Measurements from ENCODE around the gene MPRIP.

Gene MPRIP

DNA sequence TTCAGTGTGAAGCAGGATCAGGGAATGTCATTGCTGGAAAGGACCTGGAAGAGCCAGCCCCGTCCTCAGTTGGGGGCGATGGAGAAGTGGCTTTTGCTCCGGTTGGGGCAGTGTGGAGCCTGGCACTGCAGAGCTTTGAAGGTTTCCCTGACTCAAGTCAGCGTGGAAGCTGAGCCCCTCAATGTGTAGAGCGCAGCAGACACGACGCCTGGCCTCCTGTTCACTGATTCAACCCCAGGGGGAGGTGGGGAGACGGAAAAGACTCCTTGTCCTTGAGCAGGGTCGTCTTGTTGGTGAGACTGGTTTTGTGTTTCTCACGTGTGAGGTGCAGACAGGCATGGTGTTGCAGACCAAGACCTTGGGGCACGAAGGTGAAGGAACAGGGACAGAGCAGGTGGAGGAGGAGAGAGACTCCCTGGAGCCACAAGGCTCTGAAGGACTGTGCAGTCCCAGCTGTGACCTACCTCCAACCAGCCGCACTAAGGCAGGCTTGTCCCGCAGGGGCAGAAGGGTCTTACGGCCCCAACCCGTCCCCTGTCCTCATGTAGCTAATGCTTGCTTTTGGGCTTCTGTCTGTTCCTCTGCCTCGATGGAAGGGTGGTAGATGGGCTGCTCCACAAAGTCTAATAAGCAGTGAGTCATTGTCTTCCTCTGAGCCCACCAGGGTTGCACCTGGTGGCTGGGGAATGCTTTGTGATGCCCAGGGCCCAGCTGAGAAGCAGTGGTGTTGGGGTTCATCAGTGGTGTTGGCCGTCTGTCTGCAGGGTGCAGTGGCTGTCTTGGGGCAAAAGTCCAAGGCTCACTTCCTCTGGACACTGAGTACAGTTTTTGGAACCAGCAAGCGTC lies 47.8 kb downstream of the MPRIP start:
- no peak for DNase-seq

DNA sequence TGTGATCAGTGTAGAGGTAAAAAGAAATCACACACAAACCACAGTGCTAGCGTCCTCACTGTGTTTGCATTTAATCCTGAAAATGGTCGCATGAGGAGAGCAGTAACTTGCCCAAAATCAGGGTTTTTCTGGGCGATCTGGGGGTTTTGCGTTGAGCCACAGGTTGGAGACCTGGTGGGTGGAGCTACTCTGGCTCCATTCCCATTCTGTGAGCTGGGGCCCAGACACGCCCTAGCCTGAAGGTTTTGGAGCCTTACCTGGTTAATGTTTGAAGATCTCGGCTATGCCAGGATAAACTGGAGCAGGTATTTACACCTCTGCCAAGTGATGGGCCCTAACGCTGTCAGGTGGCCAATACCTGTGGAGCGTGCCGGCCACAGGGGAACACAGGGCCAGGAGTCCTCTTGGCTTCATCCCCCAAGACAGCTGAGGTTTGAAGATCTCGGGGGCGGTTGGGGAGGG lies 48.4 kb downstream of the MPRIP start:
- DNase-seq = no peak

DNA sequence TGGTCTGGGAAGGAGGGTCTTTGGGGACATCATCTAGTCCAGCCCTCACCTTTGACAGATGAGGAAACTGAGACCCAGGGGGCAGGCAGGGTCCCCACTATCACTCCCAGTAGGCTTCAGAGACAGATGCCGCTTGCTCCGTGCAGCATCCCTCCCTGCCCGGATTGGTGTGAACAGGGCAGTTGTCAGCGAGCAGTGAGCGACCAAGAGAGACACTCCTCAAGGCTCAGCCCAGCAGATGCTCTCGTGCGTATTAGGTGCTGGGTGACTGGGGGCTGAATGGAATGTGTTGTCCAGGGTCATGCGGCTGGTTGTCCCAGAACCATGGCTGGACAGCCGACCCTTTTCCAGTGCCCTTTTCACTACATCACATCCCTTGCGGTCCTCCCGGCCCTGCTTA lies 49.0 kb downstream of the MPRIP start:
- no peak for DNase-seq

DNA sequence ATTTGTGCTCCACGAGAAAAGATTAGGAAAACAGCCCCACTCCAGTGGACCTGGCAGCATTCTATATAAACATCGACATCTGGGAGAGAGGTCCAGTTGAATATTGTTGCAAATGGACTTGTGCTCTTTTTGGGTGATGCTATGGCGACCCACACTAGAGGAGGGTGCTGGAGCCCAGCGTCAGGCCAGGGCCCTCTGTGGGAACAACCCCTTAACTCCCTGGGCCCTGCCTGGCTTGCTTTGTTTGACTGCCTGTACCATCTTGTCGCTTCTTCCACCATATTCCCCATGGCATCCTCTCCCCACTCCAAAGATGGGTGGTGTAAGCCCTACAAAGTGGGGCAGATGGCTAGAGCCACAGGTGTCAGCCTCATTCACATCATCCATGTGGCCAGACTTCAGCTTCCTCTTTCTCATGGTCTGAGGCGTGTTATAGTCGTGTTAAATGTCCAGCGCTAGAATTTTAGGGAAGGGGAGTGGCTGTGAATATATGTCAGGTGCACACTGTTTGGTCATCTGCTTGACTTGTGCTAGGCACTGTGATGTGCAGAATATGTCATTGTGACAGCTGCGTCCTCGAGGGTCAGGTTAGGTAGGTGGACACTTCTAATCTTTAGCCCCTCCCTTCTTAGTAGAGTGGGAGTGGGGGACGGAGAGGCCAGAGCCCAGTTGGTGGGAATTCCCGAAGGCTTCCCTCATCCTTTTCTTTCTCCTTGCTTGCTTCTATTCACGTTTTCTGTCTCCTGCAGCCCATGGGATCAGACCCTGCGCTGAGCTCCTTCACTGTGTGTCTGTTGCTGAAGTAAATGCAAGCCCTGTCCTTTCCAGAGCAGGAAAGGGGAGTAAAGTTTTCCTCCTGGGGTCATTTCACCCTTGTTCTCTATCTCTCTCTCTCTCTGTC lies 49.8 kb downstream of the MPRIP start:
- DNase-seq = no peak

DNA sequence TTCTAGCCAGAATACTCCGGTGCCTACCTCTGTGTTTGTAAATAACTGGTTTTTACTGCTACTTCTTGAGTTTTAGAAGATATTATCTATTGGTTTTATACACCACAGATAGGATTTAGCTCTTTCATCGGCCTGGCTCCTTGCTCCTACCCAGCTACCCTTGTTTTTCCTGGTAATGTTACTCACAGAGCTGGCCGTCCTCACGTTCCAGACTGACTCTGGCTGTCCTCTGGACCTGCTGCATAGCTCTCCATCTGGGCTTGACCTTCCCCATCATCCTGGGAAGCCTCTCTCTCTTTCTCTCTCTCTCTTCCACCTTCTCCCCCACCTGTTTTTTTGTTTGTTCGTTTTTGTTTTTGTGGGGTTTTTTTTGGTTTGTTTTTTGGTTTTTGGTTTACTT lies 51.5 kb downstream of the MPRIP start:
- no peak for DNase-seq

DNA sequence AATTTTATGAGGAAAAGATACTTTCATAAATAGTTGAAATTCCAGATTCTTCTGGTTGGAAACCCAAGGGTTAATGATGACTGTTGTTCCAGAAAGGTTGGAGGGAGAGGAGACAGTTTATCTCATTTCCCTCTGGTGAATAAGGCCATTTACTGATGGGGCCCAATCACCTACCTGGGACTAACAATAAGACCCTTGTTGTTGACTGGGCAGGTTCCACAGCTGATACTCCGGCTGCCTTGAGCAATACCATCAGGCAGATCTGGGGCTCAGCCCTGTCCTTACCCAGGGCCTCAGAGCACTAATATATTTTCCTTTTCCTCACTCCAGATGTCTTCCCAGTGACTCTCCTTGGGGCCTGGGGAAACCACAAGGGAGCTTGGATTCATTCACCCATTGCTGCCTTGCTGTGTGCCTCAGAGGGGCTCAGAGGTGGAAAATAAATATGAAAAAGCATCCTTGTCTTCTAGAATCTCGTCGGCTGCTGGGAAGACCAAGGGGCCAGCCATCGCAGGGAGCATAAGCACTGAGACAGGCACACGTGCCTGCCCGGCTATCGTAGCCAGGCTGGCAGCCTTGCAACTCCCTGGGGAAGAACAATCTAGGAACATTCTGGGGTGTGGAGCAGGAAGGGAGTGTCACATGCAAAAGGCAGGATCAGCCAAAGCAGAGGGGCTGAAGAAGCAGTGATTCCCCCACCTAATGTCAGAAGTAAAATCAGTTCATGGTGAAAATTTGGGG lies 54.4 kb downstream of the MPRIP start:
- DNase-seq = no peak

DNA sequence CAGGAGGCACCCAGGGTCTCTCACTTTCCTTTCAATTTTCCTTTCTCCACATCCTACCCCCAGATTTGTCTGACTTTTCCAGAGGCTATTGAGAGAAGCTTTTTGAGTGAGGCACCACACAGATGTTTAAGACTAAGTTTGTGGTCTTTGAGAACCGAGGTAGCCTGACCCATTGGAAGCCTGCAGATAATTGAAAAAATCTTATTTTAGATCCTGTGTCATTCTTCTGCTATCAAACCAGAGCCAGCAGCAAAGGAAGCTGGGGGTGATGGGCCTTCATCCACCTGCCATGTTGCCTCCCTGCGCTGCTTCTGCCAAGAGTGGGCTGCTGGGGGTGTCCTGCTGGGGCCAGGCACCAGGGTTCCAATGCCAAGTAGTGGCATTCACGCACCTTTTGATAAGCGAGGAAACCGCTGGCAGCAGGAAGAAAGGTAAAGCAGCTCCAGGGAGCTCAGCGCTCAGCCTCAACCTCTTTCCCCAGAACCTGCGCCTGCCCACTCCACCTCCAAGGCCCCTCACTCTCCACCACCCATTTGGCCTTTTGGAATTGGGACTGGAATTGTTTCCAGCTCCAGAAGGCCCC lies 55.6 kb downstream of the MPRIP start:
- no peak for DNase-seq

DNA sequence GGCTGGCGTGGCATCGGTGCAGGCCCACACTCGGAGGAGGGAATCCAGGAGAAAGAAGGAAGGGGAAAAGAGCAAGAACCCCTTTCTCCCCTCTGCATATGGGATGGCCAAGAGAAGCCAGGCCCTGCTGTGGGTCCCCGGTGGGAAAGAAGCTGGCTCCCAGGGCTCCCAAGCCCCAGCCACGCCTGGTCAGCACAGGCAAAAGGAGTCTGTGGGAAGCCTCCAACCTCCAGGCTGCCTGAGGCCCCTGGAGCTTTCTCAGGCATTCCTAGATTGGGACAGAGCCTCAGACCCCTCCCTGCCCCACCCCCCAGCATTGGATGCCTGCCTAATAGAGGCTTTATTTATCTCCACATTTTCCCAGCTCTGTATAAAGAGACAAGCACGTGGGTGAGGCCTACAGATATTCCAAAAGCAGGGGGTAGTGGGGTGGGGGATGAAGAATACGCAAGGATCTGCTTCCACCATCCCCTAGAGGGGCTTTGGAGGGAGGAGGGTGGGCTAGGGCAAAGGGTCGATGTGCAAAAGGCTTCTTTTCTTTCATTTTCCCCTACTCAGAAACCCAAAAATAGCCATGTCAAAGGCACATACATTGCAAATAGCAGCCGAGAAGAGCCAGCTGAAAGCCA lies 56.4 kb downstream of the MPRIP start:
- DNase-seq = no peak

DNA sequence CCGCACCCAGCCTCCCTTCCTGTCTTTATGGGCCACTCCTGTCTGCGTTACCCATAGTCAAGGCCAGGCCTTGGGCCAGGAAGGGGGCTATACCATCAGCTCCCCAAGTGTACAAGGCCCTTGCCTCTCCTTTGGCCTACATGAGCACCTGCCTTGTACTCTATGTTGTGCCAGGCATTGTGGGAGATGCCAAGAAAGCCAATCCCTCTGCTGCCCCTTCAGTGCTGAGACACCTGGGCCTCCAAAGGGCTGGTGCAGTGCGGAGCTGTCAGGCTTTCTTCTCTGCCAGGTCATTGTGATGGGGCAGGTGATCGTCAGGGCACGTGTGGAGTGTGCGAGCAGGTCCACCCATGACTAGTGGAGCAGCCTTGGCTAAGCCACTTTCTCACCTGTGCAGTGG lies 59.9 kb downstream of the MPRIP start:
- no peak for DNase-seq

DNA sequence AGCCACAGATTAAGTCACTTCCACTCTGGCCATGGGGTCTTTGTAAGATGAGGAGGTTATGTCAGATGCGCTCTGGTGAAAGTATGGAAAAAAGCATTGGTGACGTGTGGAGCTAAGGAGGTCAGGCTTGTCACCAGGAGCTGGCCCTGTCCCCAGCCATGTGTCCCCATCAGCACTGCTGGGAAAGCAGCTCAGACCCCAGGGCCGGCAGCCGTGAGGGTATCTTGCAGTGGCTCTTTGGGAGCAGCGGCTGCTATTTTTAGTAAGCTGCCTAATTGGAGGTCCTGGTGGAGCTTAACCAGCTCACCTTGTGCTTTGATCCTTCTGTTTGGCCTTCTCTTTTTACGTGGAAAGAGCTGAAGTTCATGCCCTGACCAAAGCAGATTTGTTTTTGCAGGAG lies 60.9 kb downstream of the MPRIP start:
- DNase-seq = no peak

DNA sequence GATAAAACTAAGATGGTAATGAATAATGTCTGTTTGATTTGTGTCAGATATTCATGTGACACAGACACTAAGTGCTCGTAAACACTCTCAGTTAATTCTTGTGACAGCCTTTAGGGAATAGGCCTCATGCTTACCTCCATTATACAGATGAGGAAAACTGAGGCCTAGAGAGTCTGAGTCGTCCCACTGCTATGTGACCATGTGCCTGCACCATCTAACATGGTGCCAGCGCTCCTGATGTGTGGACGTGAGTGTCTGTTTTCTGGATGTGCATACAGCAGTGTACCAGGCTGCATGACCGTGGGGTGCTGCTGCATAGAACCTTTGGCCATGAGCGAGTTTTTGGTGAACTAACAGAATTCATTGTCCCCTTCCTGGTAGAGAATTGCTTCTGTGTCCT lies 61.8 kb downstream of the MPRIP start:
- DNase-seq = no peak

DNA sequence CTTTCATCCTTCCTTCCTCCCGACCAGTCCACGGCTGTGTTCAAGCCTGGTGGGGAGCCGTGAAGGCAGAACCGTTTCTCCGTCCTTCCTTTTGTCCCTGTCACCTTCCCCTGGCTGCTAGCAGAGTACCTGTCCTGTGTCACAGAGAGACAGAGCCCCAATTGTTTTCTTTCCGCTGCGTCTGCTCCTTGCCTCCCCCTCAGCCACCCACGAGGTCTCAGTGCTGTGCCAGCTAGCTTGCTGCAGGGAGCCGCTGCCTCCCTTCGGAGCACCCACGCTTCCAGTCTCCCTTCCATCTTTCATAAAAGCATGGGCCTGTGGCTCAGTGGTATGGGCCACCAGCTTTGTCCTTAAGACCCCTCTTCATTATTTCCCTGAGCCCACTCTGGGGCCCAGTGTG lies 62.2 kb downstream of the MPRIP start:
- no peak for DNase-seq

DNA sequence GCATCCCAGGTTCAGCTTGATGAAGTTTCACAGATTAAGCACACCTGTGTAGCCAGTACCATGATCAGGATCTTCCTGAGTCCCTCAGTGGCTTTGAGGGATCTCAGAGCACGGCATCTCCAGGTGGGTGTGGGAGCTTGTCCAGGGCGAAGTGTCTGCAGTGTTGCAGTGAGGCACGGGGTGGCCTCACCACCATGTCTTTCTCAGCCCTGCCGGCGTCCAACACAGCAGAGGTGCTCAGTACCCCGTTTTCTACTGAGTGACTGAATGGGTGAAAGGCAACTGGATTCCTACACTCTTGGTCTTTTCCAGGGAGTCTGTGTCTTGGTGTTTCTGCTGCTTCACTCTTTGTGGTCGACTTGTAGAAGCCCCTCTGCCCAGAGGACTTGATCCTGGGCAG lies 63.7 kb downstream of the MPRIP start:
- DNase-seq = no peak

DNA sequence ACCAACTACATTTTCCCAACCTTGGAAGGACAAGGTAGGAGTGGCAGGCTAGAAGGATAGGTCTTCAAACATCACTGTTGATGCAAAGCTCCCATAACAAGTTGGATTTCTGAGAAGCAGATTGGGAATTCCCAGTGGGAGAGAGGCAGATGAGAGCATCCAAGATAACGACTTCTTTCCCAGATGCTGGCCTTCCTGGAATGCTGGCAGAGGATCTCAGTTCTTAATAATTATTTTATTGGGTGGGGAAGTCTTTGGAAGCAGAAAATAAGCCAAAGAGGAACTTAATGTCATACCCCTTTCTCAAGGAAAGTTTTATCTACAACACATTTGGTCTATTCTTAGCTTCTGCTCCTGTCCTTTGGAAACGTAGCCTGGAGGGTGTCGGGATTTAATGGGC lies 64.5 kb downstream of the MPRIP start:
- DNase-seq = no peak

DNA sequence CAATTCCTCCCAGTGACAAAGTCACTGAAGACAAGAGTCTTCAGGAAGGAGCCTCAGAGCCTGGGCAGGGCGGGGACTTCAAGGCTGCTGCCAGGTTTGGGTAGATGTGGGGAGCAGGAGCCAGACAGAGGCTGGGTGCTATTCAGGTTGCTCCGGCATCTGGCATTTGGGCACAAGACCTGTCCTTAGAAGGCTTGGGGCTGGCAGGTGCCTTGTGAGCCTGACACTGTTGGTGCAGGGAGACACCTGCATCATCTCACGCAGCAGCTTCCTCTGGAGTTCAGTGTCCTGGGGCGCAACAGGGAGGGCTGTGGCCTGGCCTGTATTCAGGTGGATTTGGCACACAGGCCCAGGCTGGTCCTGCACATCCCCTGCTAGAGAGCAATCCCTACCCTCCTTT lies 65.0 kb downstream of the MPRIP start:
- DNase-seq = no peak

DNA sequence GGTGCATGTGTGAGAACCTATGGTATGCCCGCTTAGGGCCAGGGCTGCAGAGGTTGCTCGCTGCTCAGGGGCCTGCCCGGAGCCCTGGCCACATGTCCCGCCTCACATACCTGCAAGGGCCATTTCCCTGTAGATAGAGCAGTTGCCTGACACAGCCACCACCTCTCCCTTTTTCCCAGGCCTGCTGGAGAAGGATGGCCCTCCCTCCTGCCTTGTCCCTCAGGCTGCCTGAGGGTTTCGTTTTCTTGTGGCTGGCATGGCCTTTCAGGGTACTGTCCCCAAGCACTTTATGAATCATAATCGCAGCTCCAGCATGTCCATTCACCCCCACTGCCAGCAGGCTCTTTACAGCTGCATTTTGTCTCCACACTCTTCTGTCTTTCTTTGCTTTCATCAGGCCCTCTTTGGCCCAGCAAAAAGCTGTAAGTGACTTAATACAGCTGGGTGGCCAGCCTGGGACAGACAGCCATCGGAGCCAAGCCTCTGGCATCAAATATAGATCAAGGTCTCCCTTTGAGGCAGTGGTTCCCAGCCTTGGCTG lies 65.7 kb downstream of the MPRIP start:
- no peak for DNase-seq

DNA sequence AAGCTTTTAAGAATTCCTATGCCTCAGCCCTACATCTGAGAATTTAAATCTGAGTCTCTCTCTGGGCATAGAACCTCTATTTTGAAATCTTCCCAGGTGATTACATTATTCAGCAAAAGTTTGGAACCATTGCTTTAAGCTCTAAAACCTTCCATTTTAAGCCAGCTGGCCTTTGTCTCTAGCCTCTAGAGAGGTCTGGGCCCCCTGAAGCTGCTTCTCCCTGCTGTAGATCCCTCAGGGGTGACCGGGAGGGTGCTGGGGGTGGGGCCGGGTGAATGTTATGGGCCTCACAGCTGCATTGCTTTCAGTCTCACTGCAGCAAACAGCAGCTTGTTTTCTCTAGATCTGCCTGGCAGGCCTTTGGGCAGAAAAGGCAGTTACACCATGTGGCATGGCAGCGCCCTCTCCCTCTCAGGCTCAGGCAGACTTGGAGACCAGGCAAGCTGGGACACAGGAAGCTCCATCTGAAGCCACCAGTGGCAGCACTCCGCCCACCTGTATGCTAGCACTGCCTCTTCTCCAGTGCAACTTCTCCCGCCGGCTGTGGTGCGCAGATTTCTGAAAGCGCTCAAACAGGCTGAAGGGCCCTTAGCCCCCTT lies 66.3 kb downstream of the MPRIP start:
- no peak for DNase-seq

DNA sequence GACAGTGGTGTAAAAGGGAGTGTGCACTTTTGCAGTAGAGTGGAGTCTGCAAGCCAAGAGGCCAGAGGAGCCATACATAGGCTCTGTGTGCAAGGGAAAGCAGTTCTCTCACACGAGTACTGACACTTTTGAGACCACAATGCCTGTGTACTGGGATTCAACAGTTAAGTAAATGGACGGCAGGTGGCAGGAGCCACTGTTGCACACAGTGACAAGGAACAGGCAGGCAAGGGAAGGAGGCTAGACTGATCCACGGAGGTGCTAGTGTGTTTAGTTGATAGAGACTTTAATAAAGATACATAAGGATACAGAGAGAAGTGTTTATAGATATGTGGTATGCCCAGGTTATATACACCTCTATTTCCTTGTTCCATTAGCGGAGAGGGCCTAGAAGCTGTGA lies 67.0 kb downstream of the MPRIP start:
- peak; percentile 27 for DNase-seq

DNA sequence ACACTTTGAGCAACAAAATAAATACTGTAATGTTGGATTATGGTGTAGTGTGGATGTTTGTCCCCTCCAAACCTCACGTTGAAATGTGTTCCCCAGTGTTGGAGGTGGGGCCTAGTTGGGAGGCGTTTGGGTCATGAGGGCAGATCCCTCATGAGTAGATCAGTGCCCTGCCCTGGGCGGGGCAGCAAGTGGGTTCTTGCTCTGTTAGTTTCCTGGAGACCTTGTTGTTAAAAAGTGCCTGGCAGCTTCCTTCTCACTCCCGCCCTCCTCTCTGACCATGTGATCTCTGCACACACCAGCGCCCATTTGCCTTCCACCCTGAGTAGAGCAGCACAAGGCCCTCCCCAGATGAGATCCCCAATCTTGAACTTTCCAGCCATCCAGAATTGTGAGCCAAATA lies 67.7 kb downstream of the MPRIP start:
- DNase-seq = peak; percentile 55

DNA sequence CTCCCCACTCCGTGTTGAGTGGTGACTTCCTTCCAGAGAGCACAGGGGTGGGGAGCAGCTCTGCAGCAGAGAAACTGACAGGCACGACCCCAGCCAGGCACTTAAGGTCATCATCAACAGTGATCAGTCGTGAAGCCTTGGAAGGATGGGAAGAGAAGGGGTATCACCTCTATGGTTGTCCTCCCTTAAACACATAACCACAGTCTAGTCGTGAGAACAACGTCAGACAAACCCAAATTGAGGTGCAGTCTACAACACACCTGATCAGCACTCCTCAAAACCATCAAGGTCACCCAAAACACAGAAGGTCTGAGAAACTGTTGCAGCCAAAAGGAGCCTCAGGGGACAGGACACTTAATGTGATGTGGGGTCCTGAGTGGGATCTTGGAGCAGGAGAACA lies 68.3 kb downstream of the MPRIP start:
- no peak for DNase-seq
